GM19025 (cell line): Measurements from ENCODE around the gene GLUL.

ENCODE experiments used
- ATAC-seq: cut with Tn5 transposase; IDR thresholded peaks from one replicate; pipeline ENCODE4 v1.9.1; 2021; ENCODE audit warnings: mild to moderate bottlenecking, low read depth, moderate library complexity; ENCODE audit not compliant: unreplicated experiment

The GLUL gene

DNA sequence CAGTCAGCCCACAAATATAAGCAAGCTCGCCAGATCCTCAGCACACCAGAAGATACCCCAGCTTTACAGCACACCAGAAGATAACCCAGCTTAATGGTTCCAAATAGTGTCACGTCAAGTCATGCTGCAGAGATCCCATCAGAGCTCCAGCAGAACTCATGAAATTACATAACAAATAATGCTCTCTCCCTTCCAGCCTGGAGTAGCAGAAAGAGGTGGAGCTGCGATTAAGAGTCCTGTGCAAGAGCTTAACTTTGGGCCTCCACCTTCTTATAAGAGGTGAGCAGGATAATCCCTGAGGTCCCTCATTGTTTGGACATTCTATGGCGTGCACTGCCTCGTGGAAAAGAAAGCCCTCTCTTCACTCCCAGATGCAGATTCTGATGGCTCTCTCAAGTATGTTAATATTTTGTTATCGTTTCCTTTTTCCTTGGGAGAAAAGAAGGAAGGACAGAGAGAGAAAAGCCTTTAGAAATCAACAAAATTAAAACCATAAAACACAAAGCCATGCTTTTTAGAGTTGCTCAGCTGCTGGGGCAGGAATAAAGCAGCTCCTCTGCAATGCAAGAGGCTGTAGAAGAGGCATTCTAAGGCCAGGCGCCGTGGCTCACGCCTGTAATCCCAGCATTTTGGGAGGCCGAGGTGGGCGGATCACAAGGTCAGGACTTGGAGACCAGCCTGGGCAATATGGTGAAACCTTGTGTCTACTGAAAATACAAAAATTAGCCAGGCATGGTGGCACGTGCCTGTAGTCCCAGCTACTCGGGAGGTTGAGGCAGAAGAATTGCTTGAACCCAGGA, 59.1 kb downstream of the GLUL start:
- no peak for ATAC-seq
